ENCODE data around the gene PCBP3.

Gene PCBP3

DNA sequence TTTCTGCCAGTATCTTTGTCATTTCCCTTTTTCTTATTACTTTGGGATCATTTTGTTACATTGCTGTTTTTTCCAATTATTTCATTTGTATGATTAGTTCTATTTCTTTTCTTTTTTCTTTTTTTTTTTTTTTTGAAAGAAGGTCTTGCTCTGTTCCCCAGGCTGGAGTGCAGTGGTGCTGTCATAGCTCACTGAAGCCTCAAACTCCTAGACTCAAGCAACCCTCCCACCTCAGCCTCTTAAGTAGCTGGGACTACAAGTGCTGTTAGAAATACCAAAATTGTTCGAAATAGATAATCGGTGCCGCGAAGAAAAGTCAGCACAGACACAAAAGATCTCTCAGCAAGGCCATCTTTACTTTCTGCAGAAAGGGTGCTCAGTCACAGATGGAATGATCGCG, 311.4 kb downstream of the PCBP3 start:
- no peaks in the 10 kb centered on the region for H3K79me2 ChIP-seq (ENCODE audit: insufficient read depth, low read depth)

DNA sequence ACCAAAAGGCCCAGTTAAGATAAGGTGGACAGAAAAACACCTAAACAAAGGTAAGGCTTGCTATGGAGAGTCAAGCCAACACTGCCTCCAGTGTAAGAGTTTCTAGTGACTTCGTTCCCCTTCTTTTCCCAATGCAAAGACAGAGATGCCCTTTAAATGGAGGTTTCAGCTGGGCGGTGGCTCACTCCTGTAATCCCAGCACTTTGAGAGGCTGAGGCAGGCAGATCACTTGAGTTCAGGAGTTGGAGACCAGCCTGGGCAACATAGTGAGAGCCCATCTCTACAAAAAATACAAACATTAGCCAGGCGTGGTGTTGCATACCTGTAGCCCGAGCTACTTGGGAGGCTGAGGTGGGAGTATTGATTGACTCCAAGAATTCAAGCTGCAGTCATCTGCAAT, 314.0 kb downstream of the PCBP3 start:
- TF ChIP-seq, protein P1, sequence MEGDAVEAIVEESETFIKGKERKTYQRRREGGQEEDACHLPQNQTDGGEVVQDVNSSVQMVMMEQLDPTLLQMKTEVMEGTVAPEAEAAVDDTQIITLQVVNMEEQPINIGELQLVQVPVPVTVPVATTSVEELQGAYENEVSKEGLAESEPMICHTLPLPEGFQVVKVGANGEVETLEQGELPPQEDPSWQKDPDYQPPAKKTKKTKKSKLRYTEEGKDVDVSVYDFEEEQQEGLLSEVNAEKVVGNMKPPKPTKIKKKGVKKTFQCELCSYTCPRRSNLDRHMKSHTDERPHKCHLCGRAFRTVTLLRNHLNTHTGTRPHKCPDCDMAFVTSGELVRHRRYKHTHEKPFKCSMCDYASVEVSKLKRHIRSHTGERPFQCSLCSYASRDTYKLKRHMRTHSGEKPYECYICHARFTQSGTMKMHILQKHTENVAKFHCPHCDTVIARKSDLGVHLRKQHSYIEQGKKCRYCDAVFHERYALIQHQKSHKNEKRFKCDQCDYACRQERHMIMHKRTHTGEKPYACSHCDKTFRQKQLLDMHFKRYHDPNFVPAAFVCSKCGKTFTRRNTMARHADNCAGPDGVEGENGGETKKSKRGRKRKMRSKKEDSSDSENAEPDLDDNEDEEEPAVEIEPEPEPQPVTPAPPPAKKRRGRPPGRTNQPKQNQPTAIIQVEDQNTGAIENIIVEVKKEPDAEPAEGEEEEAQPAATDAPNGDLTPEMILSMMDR (conservative IDR thresholded peaks at IDR 0.05; ENCODE audit: low read depth, low read length): no peak
- H3K79me2 ChIP-seq (ENCODE audit: insufficient read depth, low read depth): no peaks in the 10 kb centered on the region
- H3K36me3 ChIP-seq (ENCODE audit: insufficient read depth): no peaks in the 10 kb centered on the region
- no peak overlapping the region for H3K9ac ChIP-seq
- no peaks in the 10 kb centered on the region for H3K4me1 ChIP-seq (ENCODE audit: low read depth, poor library complexity, severe bottlenecking)
- no peaks in the 10 kb centered on the region for H4K20me1 ChIP-seq (ENCODE audit: insufficient read depth)
- H2AFZ ChIP-seq (ENCODE audit: low read depth): no peak overlapping the region
- H3K4me2 ChIP-seq: no peak overlapping the region
- H3K27ac ChIP-seq: no peak overlapping the region
- H3K4me3 ChIP-seq (IDR thresholded peaks at IDR 0.05; ENCODE audit: insufficient read depth, low read depth, low read length): no peak overlapping the region
- H3K27me3 ChIP-seq (ENCODE audit: insufficient read depth, low read depth): peaks cover 61% of the 10 kb centered on the region; the same call in 1 of the 2 replicates

More for the DNA sequence above, 311.4 kb downstream of the PCBP3 start:
- Histone ChIP-seq H2AFZ (ENCODE audit: low read depth) (no peak overlapping the region), H4K20me1 (ENCODE audit: insufficient read depth) (no peaks in the 10 kb centered on the region), H3K4me2 (no peak overlapping the region), H3K36me3 (ENCODE audit: insufficient read depth) (no peaks in the 10 kb centered on the region), H3K27me3 (ENCODE audit: insufficient read depth, low read depth) (peaks cover 84% of the 10 kb centered on the region; the same call in 1 of the 2 replicates), H3K4me3 (IDR thresholded peaks at IDR 0.05; ENCODE audit: insufficient read depth, low read depth, low read length) (no peak overlapping the region), H3K9ac (no peak overlapping the region), H3K27ac (no peak overlapping the region), H3K4me1 (ENCODE audit: low read depth, poor library complexity, severe bottlenecking) (no peaks in the 10 kb centered on the region)
- TF ChIP-seq, protein P1 (conservative IDR thresholded peaks at IDR 0.05; ENCODE audit: low read depth, low read length): no peak

DNA sequence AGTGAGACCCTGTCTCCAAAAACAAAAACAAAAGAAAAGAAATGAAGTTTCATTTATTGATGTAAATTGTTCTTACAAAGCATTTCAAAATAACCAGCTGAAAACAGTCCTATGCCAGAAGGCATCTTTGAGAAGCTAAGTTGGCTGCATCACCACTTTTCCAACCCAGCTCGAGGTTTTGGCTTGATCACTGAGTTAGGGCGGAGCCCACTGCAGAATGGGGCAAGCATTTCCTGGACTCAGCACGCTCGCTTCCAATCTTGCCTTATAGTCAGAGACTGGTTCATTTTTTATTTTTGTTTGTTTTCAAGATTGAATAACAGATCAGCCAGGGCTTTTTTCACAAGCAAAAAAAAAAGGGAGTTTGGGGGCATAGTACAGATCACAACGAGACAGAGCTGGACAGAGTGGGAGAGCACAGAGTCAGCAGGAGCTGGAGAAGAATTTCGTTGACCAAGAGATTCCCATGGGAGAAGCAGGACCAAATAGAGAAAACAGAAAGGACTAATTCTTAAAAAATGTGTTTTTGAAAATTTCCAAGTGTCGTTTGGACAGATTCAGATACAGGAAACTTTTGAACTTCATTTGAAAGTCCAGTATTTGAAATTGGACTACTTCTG, 314.6 kb downstream of the PCBP3 start:
- no peak overlapping the region for H2AFZ ChIP-seq (ENCODE audit: low read depth)

DNA sequence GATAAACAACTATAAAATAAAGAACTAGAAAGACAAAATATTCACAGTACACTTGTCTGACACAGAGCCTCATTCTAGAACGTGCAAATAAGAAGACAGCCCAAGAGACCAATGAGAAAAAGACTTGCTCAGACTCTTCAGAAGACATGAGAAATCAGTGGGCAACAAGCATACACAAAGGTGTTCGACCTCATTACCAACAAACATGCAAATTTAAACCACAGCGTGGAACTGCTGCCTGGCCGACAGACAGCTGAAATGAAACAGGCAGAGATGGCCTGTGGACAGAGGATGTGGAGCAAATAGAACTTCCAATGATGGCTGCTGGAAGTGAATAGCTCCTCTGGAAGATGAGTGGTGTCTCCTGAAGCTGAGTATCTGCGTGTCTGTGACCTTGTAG, 315.7 kb downstream of the PCBP3 start:
- H3K4me3 ChIP-seq (IDR thresholded peaks at IDR 0.05; ENCODE audit: insufficient read depth, low read depth, low read length): no peak overlapping the region
- no peak overlapping the region for H2AFZ ChIP-seq (ENCODE audit: low read depth)
- H4K20me1 ChIP-seq (ENCODE audit: insufficient read depth): no peaks in the 10 kb centered on the region
- no peaks in the 10 kb centered on the region for H3K4me1 ChIP-seq (ENCODE audit: low read depth, poor library complexity, severe bottlenecking)
- H3K27me3 ChIP-seq (ENCODE audit: insufficient read depth, low read depth): peaks cover 57% of the 10 kb centered on the region; the same call in 1 of the 2 replicates
- no peaks in the 10 kb centered on the region for H3K36me3 ChIP-seq (ENCODE audit: insufficient read depth)
- H3K27ac ChIP-seq: no peak overlapping the region
- no peaks in the 10 kb centered on the region for H3K79me2 ChIP-seq (ENCODE audit: insufficient read depth, low read depth)
- TF ChIP-seq, protein P1 (conservative IDR thresholded peaks at IDR 0.05; ENCODE audit: low read depth, low read length): no peak
- no peak overlapping the region for H3K9ac ChIP-seq
- no peak overlapping the region for H3K4me2 ChIP-seq

More for the DNA sequence above, 314.6 kb downstream of the PCBP3 start:
- no peak overlapping the region for H3K9ac ChIP-seq
- H3K27ac ChIP-seq: no peak overlapping the region
- no peaks in the 10 kb centered on the region for H3K79me2 ChIP-seq (ENCODE audit: insufficient read depth, low read depth)
- no peaks in the 10 kb centered on the region for H3K36me3 ChIP-seq (ENCODE audit: insufficient read depth)
- no peaks in the 10 kb centered on the region for H3K4me1 ChIP-seq (ENCODE audit: low read depth, poor library complexity, severe bottlenecking)
- H4K20me1 ChIP-seq (ENCODE audit: insufficient read depth): no peaks in the 10 kb centered on the region
- no peak overlapping the region for H3K4me3 ChIP-seq (IDR thresholded peaks at IDR 0.05; ENCODE audit: insufficient read depth, low read depth, low read length)
- H3K4me2 ChIP-seq: no peak overlapping the region
- peaks cover 57% of the 10 kb centered on the region; the same call in 1 of the 2 replicates for H3K27me3 ChIP-seq (ENCODE audit: insufficient read depth, low read depth)
- TF ChIP-seq, protein P1 (conservative IDR thresholded peaks at IDR 0.05; ENCODE audit: low read depth, low read length): no peak
